DMS53 treated with DMSO at 0.1 percent for 48 hours (cell line): Measurements from ENCODE around the gene TENT5A.
A peak's percentile ranks its signal among the peaks of the same experiment; 100 is the strongest.

Experiments
- DNase-seq: peaks from one replicate; lab custom pipeline; 2025; ENCODE audit not compliant: unreplicated experiment; lab: John Stamatoyannopoulos, UW

TENT5A gene

GRCh38 chr6:81718126-81718525 is 34.4 kb downstream of the TENT5A start:
- no peak for DNase-seq

- DNase-seq, result no peak
Observed at GRCh38 chr6:81714684-81715083, 37.8 kb downstream of the TENT5A start.

GRCh38 chr6:81713205-81713604 is 39.3 kb downstream of the TENT5A start:
- DNase-seq, result no peak

- DNase-seq, result no peak
Observed at GRCh38 chr6:81708113-81708699, 44.3 kb downstream of the TENT5A start.

- DNase-seq, result no peak
Observed at GRCh38 chr6:81704700-81705099, 47.8 kb downstream of the TENT5A start.

GRCh38 chr6:81700414-81700813 is 52.1 kb downstream of the TENT5A start:
- no peak for DNase-seq

GRCh38 chr6:81697559-81697958 is 54.9 kb downstream of the TENT5A start:
- peak; percentile 10 for DNase-seq

- DNase-seq, result peak; percentile 94
Observed at GRCh38 chr6:81696524-81696923, 56.0 kb downstream of the TENT5A start.
